ENCODE measurements around the gene SLC34A3.

SLC34A3 gene

DNA sequence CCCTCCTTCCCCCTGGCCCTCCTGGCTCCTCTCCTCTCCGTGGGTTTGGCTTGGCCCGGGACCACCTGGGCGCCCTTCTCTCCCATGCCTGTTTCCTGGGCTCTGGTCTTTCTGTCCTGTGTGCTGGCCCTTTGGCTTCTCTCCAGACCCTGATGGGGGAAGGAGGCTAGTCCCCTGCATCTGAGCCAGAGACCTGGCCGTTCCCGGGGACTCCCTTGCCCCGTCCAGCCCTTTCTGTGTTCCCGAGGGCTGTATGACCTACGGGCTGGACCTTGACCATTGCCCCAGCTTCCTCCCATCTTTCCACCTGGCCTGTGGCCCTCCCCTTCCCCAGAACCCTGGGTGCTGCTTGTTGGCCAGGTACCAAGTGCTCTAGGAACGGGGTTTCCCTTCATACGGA is 32.8 kb downstream of the SLC34A3 start:
- DNase-seq, result no peak

DNA sequence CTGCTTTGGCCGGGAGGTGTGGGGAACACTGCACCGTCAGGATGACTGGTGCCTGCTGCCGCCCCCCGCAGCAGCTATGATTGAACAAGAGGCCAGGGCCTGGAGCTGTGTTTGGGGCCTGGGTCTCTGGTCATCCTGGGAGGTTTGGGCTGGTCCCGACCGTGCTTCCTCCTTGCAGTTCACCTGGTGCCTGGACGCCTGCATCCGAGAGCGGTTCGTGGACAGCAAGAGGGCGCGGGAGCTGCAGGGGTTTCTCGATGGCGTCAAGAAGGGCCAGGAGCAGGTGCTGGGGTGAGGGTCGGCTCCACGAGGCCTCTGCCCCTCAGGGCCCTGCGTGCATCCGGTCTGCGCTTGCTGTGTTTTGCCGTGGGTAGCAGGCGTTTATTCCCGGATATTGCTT is 33.4 kb downstream of the SLC34A3 start:
- no peak for DNase-seq

DNA sequence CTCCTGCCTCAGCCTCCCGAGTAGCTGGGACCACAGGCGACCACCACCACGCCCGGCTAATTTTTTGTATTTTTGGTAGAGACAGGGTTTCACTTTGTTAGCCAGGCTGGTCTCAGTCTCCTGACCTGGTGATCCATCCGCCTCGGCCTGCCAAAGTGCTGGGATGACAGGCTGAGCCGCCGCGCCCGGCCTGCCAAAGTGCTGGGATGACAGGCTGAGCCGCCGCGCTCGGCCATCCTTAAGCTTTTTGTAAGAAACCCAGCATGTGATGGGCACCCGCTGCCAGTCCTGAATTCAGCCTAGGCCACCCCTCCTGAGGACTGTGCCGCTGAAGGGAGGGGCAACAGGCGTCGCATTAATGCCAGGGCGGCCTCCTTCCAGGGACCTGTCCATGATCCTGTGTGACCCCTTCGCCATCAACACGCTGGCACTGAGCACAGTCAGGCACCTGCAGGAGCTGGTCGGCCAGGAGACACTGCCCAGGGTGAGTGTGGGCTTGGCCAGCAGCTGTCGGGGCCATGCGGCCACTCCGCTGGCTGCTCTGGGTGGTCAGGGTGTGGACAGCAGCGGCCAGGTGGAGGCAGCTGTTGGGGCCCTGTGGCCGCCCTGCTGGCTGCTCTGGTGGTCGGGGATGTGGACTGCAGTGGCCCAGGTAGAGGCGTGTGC is 34.9 kb downstream of the SLC34A3 start:
- DNase-seq, result no peak

DNA sequence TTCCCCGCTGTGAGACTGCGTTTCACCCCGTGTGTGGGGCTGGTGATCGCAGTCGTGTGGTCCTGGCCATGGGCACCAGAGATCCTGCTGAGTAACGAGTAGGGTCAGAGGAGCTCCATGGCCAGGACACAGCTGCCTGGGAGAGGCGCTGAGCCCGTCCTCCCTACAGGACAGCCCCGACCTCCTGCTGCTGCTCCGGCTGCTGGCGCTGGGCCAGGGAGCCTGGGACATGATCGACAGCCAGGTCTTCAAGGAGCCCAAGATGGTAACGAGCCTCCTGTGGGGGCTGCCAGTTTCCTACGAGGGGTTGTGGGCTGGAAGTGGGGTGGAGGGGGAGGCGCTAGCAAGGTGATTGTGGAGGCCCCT is 35.4 kb downstream of the SLC34A3 start:
- no peak for DNase-seq

DNA sequence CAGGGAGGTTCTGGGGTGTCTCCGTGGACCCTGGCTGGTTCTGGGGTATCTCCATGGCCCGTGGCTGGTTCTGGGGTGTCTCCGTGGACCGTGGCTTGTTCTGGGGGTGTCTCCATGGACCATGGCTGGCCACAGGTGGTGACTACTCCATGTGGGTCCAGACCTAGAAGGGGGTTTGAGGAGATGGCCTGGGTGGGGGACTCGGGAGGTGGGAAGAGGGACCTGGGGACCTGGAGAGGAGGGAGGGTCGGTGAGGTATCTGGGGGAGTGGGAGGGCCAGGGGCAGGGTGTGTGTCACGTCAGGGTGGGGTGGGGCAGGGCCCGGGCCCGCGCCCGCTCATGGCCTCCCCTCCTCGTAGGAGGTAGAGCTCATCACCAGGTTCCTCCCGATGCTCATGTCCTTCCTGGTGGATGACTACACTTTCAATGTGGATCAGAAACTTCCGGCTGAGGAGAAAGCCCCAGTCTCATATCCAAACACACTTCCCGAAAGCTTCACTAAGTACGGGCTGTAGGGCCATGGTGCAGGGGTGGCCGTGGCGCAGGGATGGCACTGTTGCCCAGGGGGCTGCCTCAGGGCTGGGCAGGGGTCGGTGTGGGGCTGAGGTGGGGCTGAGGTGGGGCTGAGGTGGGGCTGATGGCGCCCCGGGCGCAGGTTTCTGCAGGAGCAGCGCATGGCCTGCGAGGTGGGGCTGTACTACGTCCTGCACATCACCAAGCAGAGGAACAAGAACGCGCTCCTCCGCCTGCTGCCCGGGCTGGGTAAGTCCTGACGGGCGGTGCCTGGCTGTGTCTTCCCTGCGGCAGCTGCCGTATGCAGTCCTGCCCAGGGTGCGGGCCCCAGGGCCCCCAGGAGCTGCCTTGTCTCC is 36.1 kb downstream of the SLC34A3 start:
- no peak for DNase-seq

DNA sequence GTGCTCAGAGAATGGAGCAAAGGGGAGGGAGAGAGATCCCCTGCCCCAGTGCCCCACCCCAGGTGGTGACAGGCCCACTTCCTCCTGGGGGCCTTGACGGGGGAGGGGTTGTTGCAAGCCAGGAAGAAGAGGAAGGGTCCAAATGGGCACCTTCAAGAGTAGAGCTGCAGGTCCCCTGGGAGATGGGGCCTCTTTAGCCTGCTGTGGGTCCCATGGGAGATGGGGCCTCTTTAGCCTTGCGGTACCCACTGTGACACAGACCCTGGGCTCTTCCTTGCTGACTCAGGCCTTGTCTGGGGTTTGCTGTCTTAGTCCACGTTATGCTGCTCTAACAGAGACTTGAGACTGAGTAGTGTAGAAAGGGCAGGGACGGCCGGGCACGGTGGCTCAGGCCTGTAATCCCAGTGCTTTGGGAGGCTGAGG is 37.2 kb downstream of the SLC34A3 start:
- DNase-seq, result no peak

DNA sequence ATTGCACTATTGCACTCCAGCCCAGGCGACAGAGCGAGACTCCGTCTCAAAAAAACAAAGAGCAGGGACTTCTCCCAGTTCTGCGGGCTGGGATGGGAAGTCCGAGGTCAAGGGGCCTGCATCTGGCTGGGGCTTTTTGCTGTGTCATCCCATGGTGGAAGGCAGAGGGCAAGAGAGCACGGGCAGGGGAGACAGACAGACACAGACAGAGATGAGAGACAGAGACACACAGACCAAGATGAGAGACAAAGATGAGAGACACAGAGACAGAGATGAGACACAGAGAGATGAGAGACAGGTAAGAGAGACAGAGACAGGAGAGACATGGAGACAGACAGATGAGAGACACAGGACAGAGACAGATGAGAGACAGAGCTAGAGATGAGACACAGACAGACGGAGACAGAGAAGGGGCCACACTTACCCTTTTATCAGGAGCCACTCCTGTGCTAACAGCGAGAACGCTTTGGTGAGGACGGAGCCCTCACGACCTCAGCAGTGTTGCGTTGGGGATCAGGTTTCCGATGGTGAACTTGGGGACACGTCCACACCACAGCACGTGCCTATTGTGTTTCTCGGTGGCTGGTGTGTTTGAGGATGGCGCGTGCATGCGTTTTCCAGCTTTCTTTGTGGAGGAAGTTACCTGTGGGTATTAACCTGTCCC is 38.0 kb downstream of the SLC34A3 start:
- no peak for DNase-seq

DNA sequence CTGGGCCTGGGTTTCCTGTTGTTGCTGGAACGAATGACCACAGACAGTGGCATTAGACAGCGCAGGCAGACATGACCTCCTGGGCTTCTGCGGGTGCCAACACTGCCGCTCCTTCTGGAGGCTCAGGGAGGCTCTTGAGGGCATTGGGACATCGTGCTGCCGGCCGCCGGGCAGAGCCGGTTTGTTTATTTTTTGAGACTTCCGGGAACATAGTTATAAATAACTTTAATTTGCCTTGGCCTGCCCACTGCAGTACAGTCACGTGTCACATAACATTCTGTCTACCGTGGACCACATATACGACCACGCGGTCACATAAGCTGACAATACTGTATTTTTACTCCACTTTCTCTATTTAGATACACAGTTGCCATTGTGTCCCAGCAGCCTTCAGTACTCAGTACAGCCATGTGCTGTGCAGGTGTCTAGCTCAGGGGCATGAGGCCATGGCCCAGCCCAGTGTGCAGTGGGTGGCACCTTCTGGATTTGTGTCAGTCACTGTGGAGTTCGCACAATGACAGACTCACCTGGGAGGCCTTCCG is 38.6 kb downstream of the SLC34A3 start:
- DNase-seq, result no peak

DNA sequence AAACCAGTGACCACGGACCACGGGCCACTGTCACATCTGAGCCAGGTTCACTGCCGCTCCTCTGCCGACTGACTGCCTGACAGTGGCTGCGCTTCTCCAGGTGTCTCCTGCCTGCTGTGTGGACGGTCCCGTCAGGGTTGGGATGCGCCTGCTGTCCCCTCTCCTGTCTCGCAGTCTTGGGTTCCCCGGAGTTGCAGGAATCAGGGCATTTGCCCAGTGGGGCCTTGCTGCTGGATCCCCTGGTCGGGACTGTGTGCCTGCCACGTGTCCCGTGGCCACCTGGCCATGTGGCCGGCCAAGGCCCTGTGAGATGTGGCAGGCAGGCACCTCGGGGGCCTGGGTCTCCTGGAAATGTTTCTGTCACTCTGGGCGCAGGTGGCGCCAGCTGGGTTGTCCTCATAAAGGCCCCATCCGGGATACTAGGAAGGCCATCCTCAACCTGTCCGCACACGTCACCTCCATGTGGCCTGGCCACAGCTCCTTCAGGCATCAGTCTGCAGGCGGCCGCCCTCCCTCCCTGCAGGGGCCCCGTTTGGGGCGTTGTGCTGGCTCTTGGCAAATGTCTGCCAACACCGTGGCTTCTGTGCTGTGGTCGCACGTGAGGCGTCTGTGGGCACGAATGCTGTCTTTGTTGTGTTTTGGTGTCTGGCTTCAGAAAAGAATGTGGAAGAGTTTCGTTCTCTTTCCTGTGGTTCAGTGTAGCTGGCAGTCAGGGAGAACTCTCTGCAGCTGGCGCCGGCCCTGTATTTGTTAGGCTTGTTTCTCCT is 40.4 kb downstream of the SLC34A3 start:
- no peak for DNase-seq

DNA sequence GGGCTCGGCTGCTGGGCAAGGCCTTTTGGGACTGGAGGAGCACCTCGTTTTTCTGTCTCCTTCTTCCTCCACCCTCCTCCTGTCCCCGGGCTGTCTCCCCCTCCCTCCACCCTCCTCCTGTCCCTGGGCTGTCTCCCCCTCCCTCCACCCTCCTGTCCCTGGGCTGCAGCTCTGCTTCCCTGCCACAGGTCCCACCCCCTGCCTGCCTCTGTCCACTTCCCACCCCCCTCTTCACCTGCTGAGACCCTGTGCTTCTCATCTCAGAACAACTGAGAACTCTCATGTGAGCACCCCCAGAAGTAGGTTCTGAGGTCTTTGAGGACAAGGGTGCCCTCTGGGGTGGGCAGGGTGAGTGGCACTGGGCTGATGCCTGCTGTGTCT is 41.0 kb downstream of the SLC34A3 start:
- no peak for DNase-seq

DNA sequence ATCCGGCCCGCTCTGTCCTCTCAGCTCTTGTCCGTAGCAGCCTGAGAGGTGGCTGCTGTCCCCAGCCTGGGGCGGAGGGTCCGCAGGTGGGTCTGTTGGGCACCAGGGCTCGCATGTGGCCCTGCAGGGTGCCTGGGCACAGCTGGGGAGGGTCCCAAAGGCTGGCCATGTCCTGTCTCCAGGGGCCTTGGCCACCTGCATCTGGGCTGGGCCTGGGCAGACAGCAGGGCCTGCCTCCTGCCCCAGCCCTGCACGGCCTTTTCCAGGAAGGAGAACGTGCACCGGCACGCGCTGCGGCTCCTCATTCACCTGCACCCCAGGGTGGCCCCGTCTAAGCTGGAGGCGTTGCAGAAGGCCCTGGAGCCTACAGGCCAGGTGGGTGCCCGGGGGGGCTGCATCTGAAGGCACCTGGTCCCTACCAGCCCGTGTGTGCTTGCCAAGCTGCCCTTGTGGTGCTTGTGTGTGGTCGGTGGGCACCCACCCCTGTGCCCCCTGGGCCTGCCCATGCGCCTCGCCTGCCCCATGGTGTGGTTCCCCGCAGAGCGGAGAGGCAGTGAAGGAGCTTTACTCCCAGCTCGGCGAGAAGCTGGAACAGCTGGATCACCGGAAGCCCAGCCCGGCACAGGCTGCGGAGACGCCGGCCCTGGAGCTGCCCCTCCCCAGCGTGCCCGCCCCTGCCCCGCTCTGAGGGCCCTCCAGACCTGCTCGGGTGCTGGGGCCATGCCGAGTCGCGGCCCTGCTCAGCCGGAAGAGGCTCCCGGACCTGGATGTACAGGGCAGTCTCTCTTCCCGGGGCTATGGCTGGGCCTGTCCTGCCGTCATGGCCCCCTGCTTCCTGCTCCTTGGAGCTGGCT is 41.8 kb downstream of the SLC34A3 start:
- DNase-seq, result no peak

DNA sequence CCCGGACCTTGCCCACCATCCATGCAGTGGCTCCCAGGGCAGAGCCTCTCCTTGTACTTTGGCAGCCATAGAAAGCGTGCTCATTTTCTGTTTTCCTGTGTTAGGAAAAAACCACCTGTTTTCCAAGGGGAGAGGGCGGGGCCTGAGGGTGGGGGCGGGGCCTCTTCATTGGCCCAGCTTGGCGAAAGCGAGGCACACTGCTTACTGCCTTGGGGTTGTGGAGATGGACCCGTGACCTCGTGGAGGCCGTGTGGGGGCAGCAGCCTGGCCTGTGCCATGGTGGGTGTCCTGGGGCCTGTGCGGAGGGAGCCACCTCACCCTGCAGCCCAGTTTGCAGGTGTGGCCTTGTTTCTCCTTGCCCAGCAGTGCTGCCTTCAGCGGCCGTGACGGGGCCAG is 42.4 kb downstream of the SLC34A3 start:
- no peak for DNase-seq

DNA sequence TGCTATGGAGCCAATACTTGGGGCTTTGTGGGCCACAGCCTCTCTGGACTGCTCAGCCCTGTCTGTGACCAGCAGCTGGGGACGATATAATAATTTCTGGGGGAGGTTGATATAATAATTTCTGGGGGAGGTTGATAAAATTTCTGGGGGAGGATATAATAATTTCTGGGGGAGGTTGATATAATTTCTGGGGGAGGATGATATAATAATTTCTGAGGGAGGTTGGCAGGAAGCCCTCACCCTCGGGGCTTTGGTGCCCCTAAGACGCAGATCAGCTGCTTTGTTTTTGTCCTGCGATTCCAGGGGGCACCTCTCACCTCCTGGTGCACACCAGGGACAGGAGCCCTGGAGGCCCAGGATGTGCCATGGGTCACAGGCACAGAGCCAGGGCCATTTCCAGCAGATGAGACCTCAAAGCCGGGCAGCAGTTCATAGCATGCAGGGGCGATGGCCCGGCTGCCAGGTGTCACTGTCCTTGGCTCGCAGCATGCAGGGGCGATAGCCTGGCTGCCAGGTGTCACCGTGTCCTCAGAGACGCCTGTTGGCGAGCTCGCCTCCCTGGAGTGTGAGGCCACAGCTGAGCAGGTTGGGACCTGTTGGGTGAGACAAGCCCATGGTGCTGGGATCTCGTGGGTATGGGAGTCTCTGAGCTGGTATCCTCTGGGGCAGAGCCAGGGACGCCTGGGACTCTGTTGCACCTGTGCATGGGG is 43.1 kb downstream of the SLC34A3 start:
- DNase-seq, result peak; percentile 78

DNA sequence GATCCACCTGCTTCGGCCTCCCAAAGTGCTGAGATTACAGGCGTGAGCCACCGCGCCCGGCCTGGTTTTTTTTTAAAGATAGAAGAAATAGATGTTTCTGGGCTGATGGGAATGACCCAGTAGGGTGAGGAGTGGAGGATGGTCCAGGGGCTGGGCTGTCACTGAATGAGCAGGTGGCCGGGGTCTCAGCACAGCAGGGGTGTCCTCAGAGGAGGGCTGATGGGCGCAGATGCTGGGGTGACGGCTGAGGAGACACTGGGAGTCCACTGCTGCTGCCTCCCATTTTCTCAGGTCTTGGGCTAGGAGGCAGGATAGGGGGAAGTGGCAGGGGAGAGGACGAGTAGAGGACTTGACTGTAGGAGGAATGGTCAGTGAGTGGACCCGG is 44.5 kb downstream of the SLC34A3 start:
- no peak for DNase-seq

DNA sequence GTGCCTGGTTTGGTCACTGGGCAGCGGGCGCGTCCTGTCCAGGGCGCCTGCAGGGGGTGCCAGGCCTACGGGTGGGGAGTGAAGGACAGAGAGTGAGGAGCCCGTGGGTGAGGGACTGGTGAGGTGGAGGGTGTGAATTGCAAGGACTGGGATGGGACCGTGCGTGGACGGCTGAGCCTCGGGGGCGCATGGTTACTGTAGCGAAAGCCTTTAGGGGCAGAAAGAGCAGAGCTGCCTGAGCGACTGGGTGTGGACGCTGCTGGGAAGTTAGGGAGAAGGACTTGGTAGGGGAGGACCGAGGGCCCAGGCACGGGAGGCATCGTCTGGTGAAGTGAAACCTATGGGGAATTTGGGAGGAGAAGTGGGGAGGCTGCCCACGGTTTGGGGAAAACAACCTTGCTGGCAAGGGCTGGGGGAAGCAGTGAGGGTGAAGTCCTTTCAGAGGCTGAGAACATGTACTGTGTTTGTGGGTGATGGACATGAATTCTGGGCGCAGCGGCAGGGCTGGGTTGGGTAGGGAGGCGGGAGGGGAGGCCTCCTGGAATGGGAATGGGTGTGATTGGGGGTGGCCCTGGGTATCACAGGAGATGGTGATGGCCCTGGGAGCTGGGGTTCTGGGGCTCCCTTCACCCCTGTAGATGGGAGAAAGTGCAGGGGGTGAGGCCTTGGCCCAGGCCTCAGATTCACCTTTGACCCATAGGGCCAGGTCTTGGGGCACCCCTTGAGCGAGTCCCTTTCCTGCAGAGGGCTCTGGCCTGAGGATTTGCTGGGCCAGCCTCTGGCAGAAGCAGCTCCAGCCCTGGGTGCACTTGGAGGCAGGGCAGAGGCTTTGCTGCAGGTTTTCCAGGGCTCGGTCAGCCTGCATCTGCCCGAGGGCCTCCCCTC is 45.1 kb downstream of the SLC34A3 start:
- DNase-seq, result no peak

DNA sequence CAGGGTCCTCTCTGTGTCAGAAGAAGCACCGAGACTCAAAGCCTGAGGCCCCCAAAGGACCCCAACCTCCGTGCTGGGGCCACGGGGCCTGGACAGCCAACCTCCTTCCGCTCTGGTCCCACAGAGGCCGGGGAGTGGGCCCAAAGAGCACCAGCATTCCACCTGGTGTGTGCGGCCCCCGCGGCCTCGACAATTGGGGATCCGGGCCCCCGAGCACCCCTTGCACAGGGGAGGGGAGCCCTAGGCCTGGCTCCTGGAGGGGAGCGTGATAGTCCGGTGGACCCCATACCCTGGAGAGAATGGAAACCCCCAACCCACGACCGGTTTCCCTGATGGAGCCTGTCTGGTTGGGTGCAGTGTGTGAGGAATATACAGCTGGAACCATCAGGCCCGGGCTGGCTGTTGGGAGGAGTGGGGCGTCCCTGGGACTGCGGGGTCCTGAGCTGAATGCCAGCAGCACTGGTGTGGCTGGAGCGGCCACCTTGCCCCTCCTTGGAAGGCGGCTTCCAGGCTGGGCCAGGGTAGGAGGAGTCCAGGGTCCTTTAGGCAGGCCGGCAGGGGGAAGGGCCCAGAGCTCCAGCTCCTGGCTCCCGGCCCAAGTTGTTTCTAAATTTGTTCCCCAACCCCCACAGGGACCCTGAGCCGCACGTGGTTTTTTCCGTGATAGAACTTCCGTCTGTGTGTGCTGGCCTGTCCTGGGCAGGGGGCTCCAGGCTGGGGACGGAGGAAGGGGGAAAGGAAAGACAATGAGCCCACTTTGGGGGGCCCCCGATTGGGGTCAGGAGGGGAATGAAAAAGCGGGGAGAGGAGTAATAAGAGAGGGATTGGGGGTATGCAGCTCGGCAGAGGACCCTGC is 46.0 kb downstream of the SLC34A3 start:
- DNase-seq, result no peak

DNA sequence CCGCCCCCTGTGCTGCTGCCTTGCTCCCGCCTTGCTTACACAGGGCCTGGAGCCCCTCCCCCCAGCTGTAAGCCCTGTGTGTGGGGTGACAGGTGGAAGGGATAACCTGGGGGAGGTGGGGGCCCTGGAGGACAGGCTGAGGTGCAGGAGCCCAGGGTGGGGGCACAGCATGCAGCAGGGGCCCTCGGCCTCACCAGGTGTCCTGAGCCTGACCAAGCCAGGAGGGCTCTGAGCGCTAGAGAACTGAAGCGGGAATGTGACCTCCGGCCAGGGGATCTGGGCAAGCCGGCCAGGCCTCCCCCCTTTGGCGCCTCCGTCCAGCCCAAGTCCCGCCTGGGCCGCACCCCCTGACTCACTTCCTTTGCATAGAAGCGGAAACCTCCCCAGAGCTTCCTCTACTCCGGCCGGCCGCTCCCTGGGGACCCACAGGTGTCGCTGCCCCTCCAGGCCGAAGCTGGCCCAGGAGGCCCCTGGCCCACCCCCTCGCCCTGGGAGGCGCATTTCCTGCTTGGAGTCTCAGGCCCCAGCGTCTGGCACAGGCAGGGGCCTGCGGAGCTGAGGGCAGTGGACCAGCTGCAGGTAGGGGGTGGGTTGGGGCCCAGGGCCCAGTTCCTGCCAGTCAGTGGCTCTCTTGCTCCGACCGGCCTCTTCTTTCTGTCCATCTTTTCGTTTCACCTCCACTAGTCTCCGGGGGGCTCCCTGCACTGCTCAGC is 46.8 kb downstream of the SLC34A3 start, which contains the start of gene TOR4A:
TSS of gene TOR4A (plus strand) at position 398 of the 713 bp plus-strand sequence. CDS start 964 bp downstream, outside the sequence.
- DNase-seq, result no peak

DNA sequence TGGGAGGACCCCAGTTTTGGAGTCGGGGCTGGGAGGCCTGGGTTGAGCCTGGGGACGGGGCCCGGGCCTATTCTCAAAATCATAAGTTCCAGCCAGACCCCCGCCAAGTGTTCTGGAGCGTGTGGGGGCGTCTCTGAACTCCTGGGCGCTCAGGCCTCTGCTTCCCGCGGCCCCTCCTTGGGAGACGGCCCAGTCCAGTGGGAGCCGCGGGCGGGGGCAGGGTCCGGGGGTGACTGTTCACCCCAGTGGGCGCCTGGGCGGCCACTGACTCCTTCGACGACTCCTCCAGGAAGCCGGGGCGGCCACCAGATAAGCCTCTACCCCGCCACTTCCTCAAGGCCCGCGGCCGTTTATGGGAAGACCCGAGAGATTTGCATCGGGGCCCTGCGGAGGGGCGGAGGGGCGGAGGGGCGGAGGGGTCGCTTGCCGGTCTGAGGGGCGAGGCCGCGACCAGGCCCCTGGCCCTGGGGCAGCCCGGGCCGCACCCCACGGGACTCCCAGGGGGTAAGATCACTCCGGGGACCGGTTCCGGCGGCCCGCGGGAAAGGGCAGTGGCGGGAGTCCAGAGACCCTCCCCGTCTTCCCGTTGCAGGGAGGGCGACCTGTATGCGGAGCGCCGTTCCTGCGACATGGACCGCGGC is 47.5 kb downstream of the SLC34A3 start:
- DNase-seq, result no peak

All from NCI-H1105 (cell line).